ENCODE measurements around the gene APOBEC4. TPM values are rescaled to one million over a fixed set of nuclear protein-coding genes. Genes with fewer than 3 reads are reported as not detected.
"Not testable (repeated sequence)": the region's sequence is repeated elsewhere in the genome, so short reads cannot be mapped to it uniquely, and the experiment has no call there.

Gene APOBEC4
- total RNA-seq, 1 donor from 2014 or later: not detected

DNA sequence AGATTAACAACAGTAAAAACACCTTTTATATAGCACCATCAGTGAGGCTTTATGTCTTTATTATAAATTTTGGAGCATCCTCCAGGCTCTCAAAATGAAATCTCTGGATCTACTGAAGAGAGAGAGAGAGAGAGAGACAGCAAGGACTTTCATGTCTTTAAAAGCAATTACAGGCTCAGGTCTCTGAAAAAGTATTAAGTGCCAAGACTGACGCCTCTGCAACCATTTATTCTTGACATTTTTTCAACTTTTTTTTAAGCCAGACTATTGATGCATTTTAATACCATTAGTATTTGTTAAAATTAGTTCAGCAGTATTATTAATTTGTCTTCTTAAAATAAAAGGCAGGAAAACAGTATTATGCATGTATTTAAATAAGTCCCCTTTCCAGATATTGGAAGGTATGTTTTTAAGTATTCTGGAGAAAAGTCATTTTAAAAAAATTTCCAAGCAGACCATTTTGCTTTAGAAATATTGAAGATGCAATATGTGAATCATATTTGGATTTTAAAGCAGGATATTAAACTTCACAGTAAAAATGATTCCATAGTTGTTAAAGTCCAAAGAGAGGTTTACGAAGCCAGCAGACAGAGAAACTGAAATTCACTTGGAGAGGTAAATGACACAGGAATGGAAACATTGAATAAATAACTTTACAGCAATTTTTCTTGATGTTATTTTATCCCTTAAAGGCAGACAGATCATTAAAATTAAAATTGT is 35.4 kb upstream of the APOBEC4 start:
- Histone ChIP-seq H3K4me1 (no peaks in the 10 kb centered on the region), H3K4me3 (no peak overlapping the region), H3K36me3 (no peaks in the 10 kb centered on the region), H3K27me3 (no peaks in the 10 kb centered on the region), H3K27ac (no peak overlapping the region), H3K9me3 (no peaks in the 10 kb centered on the region)
- intact Hi-C loops (cut with DNase I): no loop called here
- TF ChIP-seq CTCF (IDR thresholded peaks at IDR 0.05): no peak
- ATAC-seq (no peak), DNase-seq (no peak)

DNA sequence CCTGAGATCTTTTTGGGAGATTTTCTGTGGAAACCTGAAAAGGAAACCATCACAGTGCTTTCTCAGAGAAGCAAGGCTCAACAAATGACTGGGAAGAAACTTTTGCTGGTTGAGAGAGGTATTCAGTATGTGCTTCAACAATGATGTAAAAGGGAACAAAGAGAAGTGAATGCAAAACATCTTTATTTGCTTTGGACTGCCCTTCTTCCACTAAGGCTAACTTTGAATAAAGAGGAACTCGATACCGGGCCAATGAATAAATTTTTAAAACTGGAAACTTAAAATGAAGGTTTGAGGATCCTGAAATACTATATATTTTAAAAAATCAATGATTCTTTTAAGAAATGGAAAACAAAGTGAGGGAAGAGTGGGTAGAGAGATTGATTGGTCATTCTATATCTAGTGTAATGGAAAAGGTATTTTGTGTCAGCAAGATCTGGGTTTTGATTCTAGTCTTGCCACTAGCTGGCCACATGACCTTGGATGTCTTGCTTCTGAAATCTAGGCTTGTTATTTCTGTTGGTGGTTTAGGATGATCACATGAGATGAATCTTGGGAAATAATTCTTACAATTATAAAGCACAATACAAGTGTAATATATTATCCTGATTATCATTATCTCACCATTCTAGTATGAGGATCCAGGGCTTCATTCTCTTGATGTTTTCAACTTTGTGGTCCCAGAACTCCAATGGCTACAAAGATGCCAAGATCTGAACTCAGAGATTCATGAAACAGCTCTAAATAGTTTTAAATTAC is 34.6 kb upstream of the APOBEC4 start:
- Histone ChIP-seq H3K4me3 (no peak overlapping the region), H3K27ac (no peak overlapping the region), H3K27me3 (no peaks in the 10 kb centered on the region), H3K36me3 (no peaks in the 10 kb centered on the region), H3K9me3 (no peaks in the 10 kb centered on the region), H3K4me1 (no peaks in the 10 kb centered on the region)
- intact Hi-C loops (cut with DNase I): no loop called here
- no peak for TF ChIP-seq CTCF (IDR thresholded peaks at IDR 0.05)
- no peak for ATAC-seq
- DNase-seq: no peak

- intact Hi-C loops (cut with DNase I): no loop called here
- Histone ChIP-seq H3K4me1 (no peaks in the 10 kb centered on the region), H3K27ac (no peak overlapping the region), H3K4me3 (no peak overlapping the region), H3K36me3 (no peaks in the 10 kb centered on the region), H3K27me3 (no peaks in the 10 kb centered on the region), H3K9me3 (no peaks in the 10 kb centered on the region)
- ATAC-seq: no peak
- no peak for TF ChIP-seq CTCF (IDR thresholded peaks at IDR 0.05)
- no peak for DNase-seq
Measured at GRCh38 chr1:183686229-183686628, 33.1 kb upstream of the APOBEC4 start.

- Histone ChIP-seq H3K4me3 (no peak overlapping the region), H3K4me1 (no peaks in the 10 kb centered on the region), H3K9me3 (no peaks in the 10 kb centered on the region), H3K36me3 (no peaks in the 10 kb centered on the region), H3K27ac (no peak overlapping the region), H3K27me3 (no peaks in the 10 kb centered on the region)
- TF ChIP-seq CTCF (IDR thresholded peaks at IDR 0.05): peak; percentile 88
- intact Hi-C loops (cut with DNase I): no loop called here
- DNase-seq (no peak), ATAC-seq (peak; percentile 93)
Measured at GRCh38 chr1:183685112-183685713, 32.1 kb upstream of the APOBEC4 start.

DNA sequence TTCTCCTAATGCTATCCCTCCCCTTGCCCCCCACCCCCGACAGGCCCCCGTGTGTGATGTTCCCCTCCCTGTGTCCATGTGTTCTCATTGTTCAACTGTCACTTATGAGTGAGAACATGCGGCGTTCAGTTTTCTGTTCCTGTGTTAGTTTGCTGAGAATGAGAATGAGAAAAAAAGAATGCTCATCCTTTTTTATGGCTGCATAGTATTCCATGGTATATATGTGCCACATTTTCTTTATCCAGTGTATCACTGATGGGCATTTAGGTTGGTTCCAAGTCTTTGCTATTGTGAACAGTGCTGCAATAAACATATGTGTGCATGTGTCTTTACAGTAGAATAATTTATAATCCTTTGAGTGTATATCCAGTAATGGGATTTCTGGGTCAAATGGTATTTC is 26.2 kb upstream of the APOBEC4 start:
- DNase-seq; H3K27ac ChIP-seq; H3K36me3 ChIP-seq; ATAC-seq; H3K4me1 ChIP-seq; H3K27me3 ChIP-seq; intact Hi-C loops (cut with DNase I); H3K4me3 ChIP-seq; H3K9me3 ChIP-seq: not testable (repeated sequence)

DNA sequence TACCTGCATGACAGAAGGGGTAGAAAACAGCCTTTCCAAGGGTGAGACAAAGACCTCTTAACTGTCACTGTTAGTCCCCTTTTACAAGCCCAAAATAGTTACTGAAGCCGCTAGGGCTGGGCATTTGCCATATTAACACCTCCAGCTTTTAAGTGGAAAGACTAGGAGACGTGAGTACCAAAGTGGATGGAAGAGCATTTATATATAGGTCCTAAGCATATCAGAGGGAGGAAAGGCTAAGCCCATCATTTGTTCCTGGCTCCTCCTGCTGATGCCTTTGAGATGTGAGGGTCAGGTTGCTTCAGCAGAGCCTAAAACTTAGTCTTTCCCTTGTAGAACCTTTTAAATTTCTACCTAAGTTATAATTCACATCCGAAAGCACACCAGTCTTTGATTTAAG is 25.7 kb upstream of the APOBEC4 start:
- Histone ChIP-seq H3K9me3 (no peaks in the 10 kb centered on the region), H3K27ac (no peak overlapping the region), H3K36me3 (no peaks in the 10 kb centered on the region), H3K27me3 (no peaks in the 10 kb centered on the region), H3K4me3 (no peak overlapping the region), H3K4me1 (no peaks in the 10 kb centered on the region)
- intact Hi-C loops (cut with DNase I): no loop called here
- DNase-seq: no peak
- no peak for TF ChIP-seq CTCF (IDR thresholded peaks at IDR 0.05)
- no peak for ATAC-seq
